ENCODE results near the gene RNF111. TPM values are rescaled to one million over a fixed set of nuclear protein-coding genes. Genes with fewer than 3 reads are reported as not detected.

RNF111 gene
- total and polyA plus RNA-seq, 2 of the 13 experiments (the other 11 are each of a cell fraction or from before 2014, with no cell fraction given), result 12.1 to 23.1 TPM

DNA sequence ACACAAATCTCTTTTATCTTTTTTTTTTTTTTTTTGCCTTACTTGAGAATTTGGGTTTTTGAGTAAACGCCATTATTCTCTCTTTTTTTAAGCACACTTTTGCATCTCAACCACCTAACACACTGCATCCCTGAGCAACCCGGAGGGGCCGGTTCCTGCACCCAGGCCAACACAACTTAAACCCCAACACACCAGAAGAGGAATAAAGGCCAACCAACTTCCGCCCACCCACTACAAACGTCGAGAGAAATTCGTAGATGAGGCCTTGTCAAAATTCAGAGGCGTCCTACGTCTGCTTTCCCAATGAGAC, 117.1 kb downstream of the RNF111 start (continued):
- TF ChIP-seq THAP11 (CRISPR knock-in tag; IDR thresholded peaks at IDR 0.05) (0 out of 2 replicates have a peak, but pooled peaks have one; percentile 10), SOX5 (CRISPR knock-in tag; IDR thresholded peaks at IDR 0.05; ENCODE audit: borderline replicate concordance) (no peak), ZNF580 (CRISPR knock-in tag; IDR thresholded peaks at IDR 0.05; ENCODE audit: borderline replicate concordance, low read depth) (0 out of 2 replicates have a peak, but pooled peaks have one; percentile 1), NR2F1 (CRISPR knock-in tag; IDR thresholded peaks at IDR 0.05) (no peak), ZNF326 (CRISPR knock-in tag; IDR thresholded peaks at IDR 0.05; ENCODE audit: borderline replicate concordance) (no peak)

DNA sequence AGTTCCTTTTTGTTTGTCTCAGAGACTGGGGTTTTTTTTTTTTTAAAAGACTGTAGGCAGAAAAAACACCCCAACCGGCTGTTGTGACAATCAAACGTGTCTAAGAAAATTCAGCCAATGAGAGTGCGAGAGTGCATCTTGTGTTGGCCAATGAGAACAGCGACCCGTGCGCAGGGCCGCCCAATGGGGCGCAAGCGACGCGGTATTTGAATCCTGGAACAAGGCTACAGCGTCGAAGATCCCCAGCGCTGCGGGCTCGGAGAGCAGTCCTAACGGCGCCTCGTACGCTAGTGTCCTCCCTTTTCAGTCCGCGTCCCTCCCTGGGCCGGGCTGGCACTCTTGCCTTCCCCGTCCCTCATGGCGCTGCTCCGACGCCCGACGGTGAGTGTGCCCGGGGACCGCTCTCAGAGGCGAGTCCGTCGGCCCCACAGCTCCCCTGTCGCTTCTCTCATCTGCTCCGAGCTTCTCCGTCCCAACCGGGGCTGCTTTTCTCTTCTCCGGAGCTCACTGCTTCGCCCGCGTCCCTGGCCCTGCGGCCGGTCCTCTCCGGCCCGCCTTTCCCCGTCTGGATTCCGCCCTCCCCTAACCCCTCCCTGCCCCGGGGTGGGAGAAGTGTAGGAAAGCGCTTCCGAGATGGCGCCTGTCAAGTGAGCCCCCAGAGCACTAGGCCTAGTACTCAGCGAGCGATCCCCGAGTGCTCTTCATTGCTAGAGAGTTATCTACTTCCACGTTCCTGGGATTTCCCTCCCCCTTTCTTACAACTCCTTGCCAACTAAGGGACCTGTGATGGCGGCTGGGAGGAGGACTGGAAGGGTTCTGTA, 117.7 kb downstream of the RNF111 start, which contains the start of gene CCNB2:
CCNB2 (plus strand) TSS at position 235 of the 821 bp plus-strand sequence; CDS start at position 358, 123 bp downstream.
- no TSS peak for BruUV-seq (replicated peaks)
- Histone ChIP-seq H4K20me1 (ENCODE audit: insufficient read depth, low read length) (no peaks in the 10 kb centered on the region), H3K9me3 (ENCODE audit: low read length) (no peaks in the 10 kb centered on the region), H3K27me3 (ENCODE audit: control insufficient read depth in 1 of 2, insufficient read depth in 2 of 2, low read length in 2 of 2) (no peaks in the 10 kb centered on the region), H3K36me3 (replicated peaks in 1 of 2; ENCODE audit: control insufficient read depth in 1 of 2, insufficient read depth in 2 of 2, low read length in 2 of 2) (peaks cover 1 to 27% of the 10 kb centered on the region in 2 experiments; a peak in 4 of 5 replicates), H3K4me1 (ENCODE audit: insufficient read depth, low read length) (peaks cover 29% of the 10 kb centered on the region), H3K4me3 (replicated peaks in 1 of 3; ENCODE audit: insufficient read depth in 1 of 3, low read depth in 2 of 3, low read length in 3 of 3) (peak within 1 kb of the TSS; percentile 84 to 96 (median 84)), H3K79me2 (ENCODE audit: insufficient read depth, low read length) (peaks cover 34% of the 10 kb centered on the region), H3K9ac (ENCODE audit: insufficient read depth, low read depth, low read length) (peak within 1 kb of the TSS; percentile 86), H3K4me2 (ENCODE audit: low read depth, low read length) (peak within 1 kb of the TSS; percentile 89), H3K27ac (ENCODE audit: extremely low read length, insufficient read depth, low read length) (peak within 1 kb of the TSS; percentile 86), H2AFZ (ENCODE audit: low read length) (peak within 1 kb of the TSS; percentile 99)
- ATAC-seq, result peak; percentile 99
- under 1% methylated on average over 21 of the region's 57 CpGs for WGBS (ENCODE audit: low lambda C conversion rate)
- POLR2A ChIA-PET, result no interaction called here
- intact Hi-C loops (cut with micrococcal nuclease; ENCODE audit: unreplicated experiment), result loop anchor here (10.0 kb wide), 1 partner anchor 120 kb away; the partner anchor contains the start of gene RNF111
- peak; percentile 92 for DNase-seq (ENCODE audit: low spot score)
- FAIRE-seq, result peak; percentile 75
- in situ Hi-C loops (cut with HindIII; ENCODE audit: extremely low pct_ligation_motif_present, low pct_unique_long_range_greater_than_20kb), result no loop called here
- CTCF ChIA-PET (ENCODE audit: low intra/inter-chr PET ratio, low total read pairs), result no interaction called here
- TF ChIP-seq SP4 (CRISPR knock-in tag; IDR thresholded peaks at IDR 0.05) (peak; percentile 48; the same call in 1 of the 2 replicates), ZNF776 (CRISPR knock-in tag; IDR thresholded peaks at IDR 0.05) (0 out of 2 replicates have a peak, but pooled peaks have one; percentile 55), SAFB2 (CRISPR knock-in tag; IDR thresholded peaks at IDR 0.05; ENCODE audit: borderline replicate concordance, low read depth) (no peak), FOXJ3 (CRISPR knock-in tag; IDR thresholded peaks at IDR 0.05; ENCODE audit: borderline replicate concordance) (peak; percentile 46; the same call in 1 of the 2 replicates), RELA (CRISPR knock-in tag; IDR thresholded peaks at IDR 0.05) (no peak), HDAC2 (CRISPR knock-in tag; IDR thresholded peaks at IDR 0.05) (peak; percentile 63), CC2D1A (CRISPR knock-in tag; IDR thresholded peaks at IDR 0.05) (0 out of 2 replicates have a peak, but pooled peaks have one; percentile 78), SIN3A (IDR thresholded peaks at IDR 0.05; ENCODE audit: borderline replicate concordance, low read depth, low read length) (peak; percentile 100), ATF3 (CRISPR knock-in tag; IDR thresholded peaks at IDR 0.05) (0 out of 2 replicates have a peak, but pooled peaks have one; percentile 43), ZNF256 (CRISPR knock-in tag; conservative IDR thresholded peaks at IDR 0.05) (0 out of 2 replicates have a peak, but pooled peaks have one; percentile 31)
- TF ChIP-seq, protein P1, sequence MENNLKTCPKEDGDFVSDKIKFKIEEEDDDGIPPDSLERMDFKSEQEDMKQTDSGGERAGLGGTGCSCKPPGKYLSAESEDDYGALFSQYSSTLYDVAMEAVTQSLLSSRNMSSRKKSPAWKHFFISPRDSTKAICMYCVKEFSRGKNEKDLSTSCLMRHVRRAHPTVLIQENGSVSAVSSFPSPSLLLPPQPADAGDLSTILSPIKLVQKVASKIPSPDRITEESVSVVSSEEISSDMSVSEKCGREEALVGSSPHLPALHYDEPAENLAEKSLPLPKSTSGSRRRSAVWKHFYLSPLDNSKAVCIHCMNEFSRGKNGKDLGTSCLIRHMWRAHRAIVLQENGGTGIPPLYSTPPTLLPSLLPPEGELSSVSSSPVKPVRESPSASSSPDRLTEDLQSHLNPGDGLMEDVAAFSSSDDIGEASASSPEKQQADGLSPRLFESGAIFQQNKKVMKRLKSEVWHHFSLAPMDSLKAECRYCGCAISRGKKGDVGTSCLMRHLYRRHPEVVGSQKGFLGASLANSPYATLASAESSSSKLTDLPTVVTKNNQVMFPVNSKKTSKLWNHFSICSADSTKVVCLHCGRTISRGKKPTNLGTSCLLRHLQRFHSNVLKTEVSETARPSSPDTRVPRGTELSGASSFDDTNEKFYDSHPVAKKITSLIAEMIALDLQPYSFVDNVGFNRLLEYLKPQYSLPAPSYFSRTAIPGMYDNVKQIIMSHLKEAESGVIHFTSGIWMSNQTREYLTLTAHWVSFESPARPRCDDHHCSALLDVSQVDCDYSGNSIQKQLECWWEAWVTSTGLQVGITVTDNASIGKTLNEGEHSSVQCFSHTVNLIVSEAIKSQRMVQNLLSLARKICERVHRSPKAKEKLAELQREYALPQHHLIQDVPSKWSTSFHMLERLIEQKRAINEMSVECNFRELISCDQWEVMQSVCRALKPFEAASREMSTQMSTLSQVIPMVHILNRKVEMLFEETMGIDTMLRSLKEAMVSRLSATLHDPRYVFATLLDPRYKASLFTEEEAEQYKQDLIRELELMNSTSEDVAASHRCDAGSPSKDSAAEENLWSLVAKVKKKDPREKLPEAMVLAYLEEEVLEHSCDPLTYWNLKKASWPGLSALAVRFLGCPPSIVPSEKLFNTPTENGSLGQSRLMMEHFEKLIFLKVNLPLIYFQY (CRISPR knock-in tag; IDR thresholded peaks at IDR 0.05; ENCODE audit: borderline replicate concordance), result no peak
- TF ChIP-seq, protein P2, sequence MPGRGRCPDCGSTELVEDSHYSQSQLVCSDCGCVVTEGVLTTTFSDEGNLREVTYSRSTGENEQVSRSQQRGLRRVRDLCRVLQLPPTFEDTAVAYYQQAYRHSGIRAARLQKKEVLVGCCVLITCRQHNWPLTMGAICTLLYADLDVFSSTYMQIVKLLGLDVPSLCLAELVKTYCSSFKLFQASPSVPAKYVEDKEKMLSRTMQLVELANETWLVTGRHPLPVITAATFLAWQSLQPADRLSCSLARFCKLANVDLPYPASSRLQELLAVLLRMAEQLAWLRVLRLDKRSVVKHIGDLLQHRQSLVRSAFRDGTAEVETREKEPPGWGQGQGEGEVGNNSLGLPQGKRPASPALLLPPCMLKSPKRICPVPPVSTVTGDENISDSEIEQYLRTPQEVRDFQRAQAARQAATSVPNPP (CRISPR knock-in tag; IDR thresholded peaks at IDR 0.05), result no peak
